ENCODE data around the gene ANXA3. TPM values are rescaled to one million over a fixed set of nuclear protein-coding genes. Genes with fewer than 3 reads are reported as not detected.

ANXA3 gene
- total RNA-seq, 1 experiment from 2014 or later, result 263 TPM

GRCh38 chr4:78654807-78655206 is 103.2 kb downstream of the ANXA3 start:
- H4K20me1 ChIP-seq (ENCODE audit: low read length), result no peaks in the 10 kb centered on the region
- ATAC-seq (no peak), DNase-seq (no peak)
- H3K27me3 ChIP-seq (ENCODE audit: low read length), result no peaks in the 10 kb centered on the region
- ChIA-PET CTCF (no interaction called here), POLR2A (ENCODE audit: unreplicated experiment) (no interaction called here)
- BruUV-seq (replicated peaks), result no TSS peak
- H3K27ac ChIP-seq (ENCODE audit: low read length), result no peak overlapping the region
- H3F3A ChIP-seq (ENCODE audit: low read length, unreplicated experiment), result peaks cover 4% of the 10 kb centered on the region
- no peak for TF ChIP-seq EZH2phosphoT487 (IDR thresholded peaks at IDR 0.05; ENCODE audit: borderline replicate concordance, low read length)
- H3K9me3 ChIP-seq (ENCODE audit: low read length), result no peaks in the 10 kb centered on the region
- peaks cover 42% of the 10 kb centered on the region for H3K4me1 ChIP-seq (ENCODE audit: insufficient read depth, low read length)
- no peaks in the 10 kb centered on the region for H3K9me2 ChIP-seq (replicated peaks; ENCODE audit: low read length)
- H2AFZ ChIP-seq (ENCODE audit: low read length), result no peak overlapping the region
- intact Hi-C loops (cut with micrococcal nuclease), result no loop called here
- H3K4me3 ChIP-seq (ENCODE audit: low read length), result no peak overlapping the region
- H3K4me2 ChIP-seq (ENCODE audit: low read length), result no peak overlapping the region
- H3K79me2 ChIP-seq (ENCODE audit: low read length), result no peaks in the 10 kb centered on the region
- no peak overlapping the region for H3K9ac ChIP-seq (ENCODE audit: low read length)
- no peaks in the 10 kb centered on the region for H3K36me3 ChIP-seq (ENCODE audit: low read depth, low read length)

DNA sequence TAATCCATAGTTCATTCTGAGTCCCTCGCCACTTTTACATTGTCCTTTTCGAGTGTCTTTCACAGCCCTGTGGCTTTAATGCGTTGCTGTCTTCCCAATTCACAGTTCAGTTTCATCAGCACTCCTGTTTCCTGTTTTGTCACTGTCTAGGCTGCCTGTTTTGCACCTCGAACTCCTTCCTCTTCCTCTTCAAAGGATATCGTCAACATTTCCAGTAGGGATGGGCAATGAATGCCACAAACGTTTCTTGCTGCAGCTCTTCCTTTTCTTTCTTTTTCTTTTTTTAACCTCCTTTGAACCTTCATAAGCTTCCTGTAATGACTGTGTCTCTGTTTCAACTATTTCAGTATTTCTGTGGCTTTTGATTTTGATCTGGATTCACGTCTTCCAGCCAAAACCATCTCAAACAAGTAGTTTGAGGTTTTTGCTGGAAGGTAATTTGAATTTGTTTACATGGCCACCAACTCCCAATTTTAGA is 105.4 kb downstream of the ANXA3 start:
- H4K20me1 ChIP-seq (ENCODE audit: low read length), result no peaks in the 10 kb centered on the region
- TF ChIP-seq CTCF (conservative IDR thresholded peaks at IDR 0.05; ENCODE audit: low read depth, low read length), result no peak
- no peak for TF ChIP-seq EZH2 (IDR thresholded peaks at IDR 0.05; ENCODE audit: low read length, unreplicated experiment)
- TF ChIP-seq EZH2phosphoT487 (IDR thresholded peaks at IDR 0.05; ENCODE audit: borderline replicate concordance, low read length), result no peak
- H3K36me3 ChIP-seq (ENCODE audit: low read depth, low read length), result no peaks in the 10 kb centered on the region
- no peak overlapping the region for H3K4me3 ChIP-seq (ENCODE audit: low read length)
- no peaks in the 10 kb centered on the region for H3K79me2 ChIP-seq (ENCODE audit: low read length)
- H3K4me2 ChIP-seq (ENCODE audit: low read length), result no peak overlapping the region
- DNase-seq (no peak), ATAC-seq (no peak)
- ChIA-PET CTCF (no interaction called here), POLR2A (ENCODE audit: unreplicated experiment) (no interaction called here)
- H3K4me1 ChIP-seq (ENCODE audit: insufficient read depth, low read length), result peaks cover 38% of the 10 kb centered on the region
- no peak overlapping the region for H2AFZ ChIP-seq (ENCODE audit: low read length)
- H3K27ac ChIP-seq (ENCODE audit: low read length), result no peak overlapping the region
- H3K9me3 ChIP-seq (ENCODE audit: low read length), result no peaks in the 10 kb centered on the region
- H3F3A ChIP-seq (ENCODE audit: low read length, unreplicated experiment), result no peaks in the 10 kb centered on the region
- no TSS peak for BruUV-seq (replicated peaks)
- H3K9me2 ChIP-seq (replicated peaks; ENCODE audit: low read length), result no peaks in the 10 kb centered on the region
- H3K27me3 ChIP-seq (ENCODE audit: low read length), result no peaks in the 10 kb centered on the region
- intact Hi-C loops (cut with micrococcal nuclease), result no loop called here
- no peak overlapping the region for H3K9ac ChIP-seq (ENCODE audit: low read length)

DNA sequence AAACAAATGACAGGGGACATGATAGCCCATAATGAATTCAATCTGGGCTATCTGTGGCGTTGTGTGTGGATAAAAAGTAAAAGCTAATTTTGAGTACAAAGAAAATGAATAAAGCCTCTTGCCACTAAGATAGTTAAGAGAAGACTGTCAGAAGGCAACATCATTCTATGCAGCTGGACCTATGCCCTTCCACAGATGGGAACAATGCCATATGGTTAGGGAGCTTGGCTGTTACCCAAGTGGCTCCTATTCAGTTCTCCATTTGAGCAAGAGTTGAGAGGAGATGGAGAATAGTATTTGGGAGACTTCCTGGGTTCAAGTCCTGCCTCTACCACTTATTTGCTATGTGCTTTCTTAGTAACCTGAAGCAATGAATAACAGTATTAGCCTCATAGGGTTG is 107.7 kb downstream of the ANXA3 start:
- Histone ChIP-seq H3K9me2 (replicated peaks; ENCODE audit: low read length) (no peaks in the 10 kb centered on the region), H3K9ac (ENCODE audit: low read length) (no peak overlapping the region), H3K4me2 (ENCODE audit: low read length) (no peak overlapping the region), H3K4me3 (ENCODE audit: low read length) (no peak overlapping the region), H3K4me1 (ENCODE audit: insufficient read depth, low read length) (peaks cover 37% of the 10 kb centered on the region), H3F3A (ENCODE audit: low read length, unreplicated experiment) (no peaks in the 10 kb centered on the region), H4K20me1 (ENCODE audit: low read length) (no peaks in the 10 kb centered on the region), H3K27ac (ENCODE audit: low read length) (no peak overlapping the region), H3K36me3 (ENCODE audit: low read depth, low read length) (no peaks in the 10 kb centered on the region), H3K79me2 (ENCODE audit: low read length) (no peaks in the 10 kb centered on the region), H2AFZ (ENCODE audit: low read length) (no peak overlapping the region), H3K27me3 (ENCODE audit: low read length) (no peaks in the 10 kb centered on the region), H3K9me3 (ENCODE audit: low read length) (no peaks in the 10 kb centered on the region)
- TF ChIP-seq CTCF (conservative IDR thresholded peaks at IDR 0.05; ENCODE audit: low read depth, low read length), result no peak
- no peak for TF ChIP-seq EZH2 (IDR thresholded peaks at IDR 0.05; ENCODE audit: low read length, unreplicated experiment)
- TF ChIP-seq EZH2phosphoT487 (IDR thresholded peaks at IDR 0.05; ENCODE audit: borderline replicate concordance, low read length), result no peak
- ChIA-PET POLR2A (ENCODE audit: unreplicated experiment) (interaction anchor here (0.5 to 0.6 kb wide), 2 partner anchors 178 to 280 kb away, joined by 3 to 11 read pairs; partner anchors contain the start of gene PAQR3), CTCF (no interaction called here)
- no TSS peak for BruUV-seq (replicated peaks)
- ATAC-seq, result no peak
- intact Hi-C loops (cut with micrococcal nuclease), result no loop called here
- DNase-seq, result no peak
